Lower lobe of right lung (tissue), 2 donors: ENCODE results near the gene GNL1. TPM values are rescaled to one million over a fixed set of nuclear protein-coding genes. Genes with fewer than 3 reads are reported as not detected.
A peak's percentile ranks its signal among the peaks of the same experiment; 100 is the strongest.
"Not testable (repeated sequence)": the region's sequence is repeated elsewhere in the genome, so short reads cannot be mapped to it uniquely, and the experiment has no call there.

Source experiments
- ATAC-seq, 2 donors: fragments of 200-7000 bp; cut with Tn5 transposase; one replicate each; pipeline ENCODE4 v1.9.1; 2020 to 2022; ENCODE audit warnings: mild to moderate bottlenecking in 2 of 2, moderate library complexity in 2 of 2
- DNase-seq: peaks from one replicate; pipeline ENCODE4 v3.0.0-alpha.2; 2020
- H3K27ac ChIP-seq: fragments of 200-600 bp; one replicate; pipeline ENCODE4 v1.8.0; 2022
- H3K27me3 ChIP-seq: fragments of 200-600 bp; one replicate; pipeline ENCODE4 v1.8.0; 2022; ENCODE audit warnings: low read depth
- H3K36me3 ChIP-seq: fragments of 200-600 bp; one replicate; pipeline ENCODE4 v1.8.0; 2022; ENCODE audit warnings: mild to moderate bottlenecking
- H3K4me1 ChIP-seq: fragments of 200-600 bp; one replicate; pipeline ENCODE4 v1.8.0; 2022
- H3K4me3 ChIP-seq: fragments of 200-600 bp; one replicate; pipeline ENCODE4 v1.8.0; 2022; ENCODE audit warnings: mild to moderate bottlenecking
- H3K9me3 ChIP-seq: fragments of 200-600 bp; one replicate; pipeline ENCODE4 v1.8.0; 2022
- intact Hi-C: fragments of 100-400 bp; cut with DNase I; formaldehyde crosslinking; loops from one replicate; pipeline ENCODE4 v1.11.0; 2022
- total RNA-seq: library from RNA; stranded (reverse); fragmentation: NEBNext Ultra II Directional; extraction: Animal tissue kit (Norgen Biotek cat#: 25700); gene quantifications from one replicate; pipeline ENCODE4 v1.2.1, GENCODE V29; 2021
- TF ChIP-seq, protein P1 (sequence below): fragments of 200-600 bp; IDR thresholded peaks from one replicate; pipeline ENCODE4 v1.8.0; 2022; ENCODE audit warnings: antibody characterized with exemption, mild to moderate bottlenecking
- donor health status: DM: no; HTN: yes; CAD: no; lungs with severe emphysema.

Gene GNL1
- total RNA-seq, 1 donor from 2014 or later, result 54.9 TPM

- DNase-seq, result no peak
- no peak overlapping the region for H3K27ac ChIP-seq
- no peak overlapping the region for H3K4me3 ChIP-seq
- no peaks in the 10 kb centered on the region for H3K27me3 ChIP-seq
- TF ChIP-seq, protein P1, sequence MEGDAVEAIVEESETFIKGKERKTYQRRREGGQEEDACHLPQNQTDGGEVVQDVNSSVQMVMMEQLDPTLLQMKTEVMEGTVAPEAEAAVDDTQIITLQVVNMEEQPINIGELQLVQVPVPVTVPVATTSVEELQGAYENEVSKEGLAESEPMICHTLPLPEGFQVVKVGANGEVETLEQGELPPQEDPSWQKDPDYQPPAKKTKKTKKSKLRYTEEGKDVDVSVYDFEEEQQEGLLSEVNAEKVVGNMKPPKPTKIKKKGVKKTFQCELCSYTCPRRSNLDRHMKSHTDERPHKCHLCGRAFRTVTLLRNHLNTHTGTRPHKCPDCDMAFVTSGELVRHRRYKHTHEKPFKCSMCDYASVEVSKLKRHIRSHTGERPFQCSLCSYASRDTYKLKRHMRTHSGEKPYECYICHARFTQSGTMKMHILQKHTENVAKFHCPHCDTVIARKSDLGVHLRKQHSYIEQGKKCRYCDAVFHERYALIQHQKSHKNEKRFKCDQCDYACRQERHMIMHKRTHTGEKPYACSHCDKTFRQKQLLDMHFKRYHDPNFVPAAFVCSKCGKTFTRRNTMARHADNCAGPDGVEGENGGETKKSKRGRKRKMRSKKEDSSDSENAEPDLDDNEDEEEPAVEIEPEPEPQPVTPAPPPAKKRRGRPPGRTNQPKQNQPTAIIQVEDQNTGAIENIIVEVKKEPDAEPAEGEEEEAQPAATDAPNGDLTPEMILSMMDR, result no peak
- peaks cover 55% of the 10 kb centered on the region for H3K36me3 ChIP-seq
- intact Hi-C loops, result no loop called here
- peaks cover 8% of the 10 kb centered on the region for H3K4me1 ChIP-seq
- no peak for ATAC-seq
- H3K9me3 ChIP-seq, result no peaks in the 10 kb centered on the region
These were observed 43.5 kb upstream of the GNL1 start for GRCh38 chr6:30599625-30600324.

DNA sequence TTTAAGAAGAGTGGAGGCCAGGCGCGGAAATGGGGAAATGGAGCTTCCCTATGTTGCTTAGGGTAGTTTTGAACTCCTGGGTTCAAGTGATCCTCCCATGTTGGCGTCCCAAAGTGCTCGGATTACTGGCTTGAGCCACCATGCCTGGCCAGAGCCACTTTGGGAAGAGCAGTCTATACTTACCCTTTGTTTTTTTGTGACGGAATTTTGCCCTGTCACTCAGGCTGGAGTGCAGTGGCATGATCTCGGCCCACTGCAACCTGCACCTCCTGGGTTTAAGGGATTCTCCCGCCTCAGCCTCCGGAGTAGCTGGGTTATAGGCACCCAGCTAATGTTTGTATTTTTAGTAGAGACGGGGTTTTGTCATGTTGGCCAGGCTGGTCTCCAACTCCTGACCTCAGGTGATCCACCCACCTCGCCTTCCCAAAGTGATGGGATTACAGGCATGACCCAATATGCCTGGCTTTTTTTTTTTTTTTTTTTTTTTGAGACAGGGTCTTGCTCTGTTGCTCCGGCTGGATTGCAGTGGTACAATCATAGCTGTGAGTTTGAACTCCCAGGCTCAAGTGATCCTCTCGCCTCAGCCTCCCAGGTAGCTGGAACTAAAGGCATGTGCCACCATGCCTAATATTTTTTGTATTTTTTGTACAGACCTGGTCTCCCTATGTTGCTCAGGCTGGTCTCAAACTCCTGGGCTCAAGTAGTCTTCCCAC, 42.8 kb upstream of the GNL1 start:
- Histone ChIP-seq H3K27ac (no peak overlapping the region), H3K4me3 (no peak overlapping the region), H3K36me3 (peaks cover 55% of the 10 kb centered on the region), H3K4me1 (peaks cover 8% of the 10 kb centered on the region), H3K27me3 (no peaks in the 10 kb centered on the region), H3K9me3 (no peaks in the 10 kb centered on the region)
- DNase-seq (no peak), ATAC-seq (no peak)
- intact Hi-C loops, result no loop called here
- TF ChIP-seq, protein P1, result no peak

GRCh38 chr6:30597315-30598144, 41.2 kb upstream of the GNL1 start:
- H3K27ac ChIP-seq, H3K27me3 ChIP-seq, intact Hi-C loops, H3K4me1 ChIP-seq, H3K9me3 ChIP-seq, H3K4me3 ChIP-seq: not testable (repeated sequence)
- peak; percentile 68 for DNase-seq
- peak; percentile 82 to 89 for ATAC-seq
- TF ChIP-seq, protein P1, result peak; percentile 87
- peaks cover 55% of the 10 kb centered on the region for H3K36me3 ChIP-seq

DNA sequence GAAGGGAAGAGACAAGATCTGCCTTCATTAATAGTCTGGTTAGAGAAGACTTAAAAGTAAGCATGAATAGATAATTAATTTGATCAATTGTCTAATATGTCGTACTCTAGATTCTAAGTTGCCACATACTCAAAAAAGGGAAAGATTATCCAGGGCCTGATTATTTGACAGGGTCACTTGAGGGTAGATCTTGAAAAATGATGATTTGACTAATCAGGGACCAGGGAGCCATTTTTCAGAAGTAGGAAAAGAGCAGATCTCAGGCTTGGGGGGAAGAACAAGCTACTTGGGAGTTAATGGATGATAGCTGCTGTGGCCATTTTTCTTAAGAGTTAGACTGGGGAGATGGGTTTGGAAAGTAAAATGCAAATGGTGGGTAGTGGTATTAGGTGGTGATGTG, 36.0 kb upstream of the GNL1 start:
- TF ChIP-seq, protein P1, result no peak
- intact Hi-C loops, result no loop called here
- DNase-seq (no peak), ATAC-seq (no peak)
- Histone ChIP-seq H3K27ac (no peak overlapping the region), H3K4me1 (peaks cover 10% of the 10 kb centered on the region), H3K27me3 (no peaks in the 10 kb centered on the region), H3K36me3 (peaks cover 83% of the 10 kb centered on the region), H3K9me3 (no peaks in the 10 kb centered on the region), H3K4me3 (no peak overlapping the region)

GRCh38 chr6:30591008-30591407, 34.7 kb upstream of the GNL1 start:
- peak overlapping the region; percentile 56 for H3K27ac ChIP-seq
- no peaks in the 10 kb centered on the region for H3K27me3 ChIP-seq
- no peak for DNase-seq
- no peak overlapping the region for H3K4me3 ChIP-seq
- intact Hi-C loops, result no loop called here
- peaks cover 95% of the 10 kb centered on the region for H3K36me3 ChIP-seq
- H3K9me3 ChIP-seq, result no peaks in the 10 kb centered on the region
- TF ChIP-seq, protein P1, result no peak
- ATAC-seq, result peak; percentile 85 to 87
- peaks cover 10% of the 10 kb centered on the region for H3K4me1 ChIP-seq
